GM10248 (cell line): ENCODE measurements around the gene SPEG.

ENCODE experiments used
- CTCF ChIA-PET: fragments of 300-600 bp; sonication (Branson Sonifier 250); formaldehyde crosslinking; extraction: SDS; loops from one replicate; lab custom pipeline; 2021; ENCODE audit warnings: antibody characterized with exemption; lab: Yijun Ruan, JAX
- POLR2A ChIA-PET: fragments of 350-650 bp; sonication (Branson Sonifier 250); formaldehyde crosslinking; extraction: SDS; loops from one replicate; lab custom pipeline; 2020; ENCODE audit warnings: antibody characterized with exemption; lab: Yijun Ruan, JAX
- DNase-seq: peaks from one replicate; pipeline ENCODE4 v3.0.0; 2012; ENCODE audit errors: extremely low spot score
- TF ChIP-seq, protein P1 (sequence below): IDR thresholded peaks from 2 replicates; pipeline ENCODE4 v1.5.1; 2012; ENCODE audit warnings: mild to moderate bottlenecking, low read depth; ENCODE audit errors: extremely low read depth, missing control alignments, control extremely low read depth

SPEG gene

DNA sequence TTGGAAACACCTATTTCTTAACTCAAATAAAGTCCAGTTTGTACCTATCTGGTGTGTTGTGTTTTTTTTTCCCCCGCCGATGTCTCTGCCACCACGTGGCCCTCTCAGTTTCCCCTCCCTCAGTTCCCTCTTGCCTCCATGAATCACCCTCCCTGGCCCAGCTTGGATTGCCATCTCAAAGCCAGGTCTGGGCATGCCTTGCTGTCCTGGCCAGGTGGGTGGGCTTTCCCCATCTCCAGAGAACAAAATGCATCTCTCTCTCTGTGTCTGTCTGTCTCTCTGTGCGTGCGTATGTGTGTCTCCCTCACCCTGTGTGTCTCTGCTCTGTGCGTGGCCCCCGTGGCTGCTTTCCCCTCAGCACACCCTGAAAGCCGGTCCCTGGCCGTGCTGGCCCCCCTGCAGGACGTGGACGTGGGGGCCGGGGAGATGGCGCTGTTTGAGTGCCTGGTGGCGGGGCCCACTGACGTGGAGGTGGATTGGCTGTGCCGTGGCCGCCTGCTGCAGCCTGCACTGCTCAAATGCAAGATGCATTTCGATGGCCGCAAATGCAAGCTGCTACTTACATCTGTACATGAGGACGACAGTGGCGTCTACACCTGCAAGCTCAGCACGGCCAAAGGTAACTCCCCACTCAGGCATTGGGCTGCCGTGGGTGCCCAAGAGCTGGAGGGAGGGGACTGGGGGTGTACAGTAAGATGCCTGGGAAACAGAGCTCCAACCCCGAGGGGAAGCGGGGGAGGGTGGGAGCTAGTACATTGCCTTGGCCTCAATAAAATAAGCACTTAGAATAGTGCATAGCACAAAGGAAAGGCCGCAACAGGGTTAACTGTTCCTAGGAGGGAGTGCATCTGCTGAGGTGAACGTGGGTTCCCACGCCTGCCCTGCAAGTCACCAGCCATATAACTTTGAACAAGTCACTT lies 32.4 kb downstream of the SPEG start:
- no peak for DNase-seq
- ChIA-PET POLR2A (no interaction called here), CTCF (interaction anchor here (0.9 to 2.0 kb wide), 6 partner anchors 8 to 74 kb away, joined by 3 to 10 read pairs (median 4); a partner anchor contains a TSS)
- TF ChIP-seq, protein P1, sequence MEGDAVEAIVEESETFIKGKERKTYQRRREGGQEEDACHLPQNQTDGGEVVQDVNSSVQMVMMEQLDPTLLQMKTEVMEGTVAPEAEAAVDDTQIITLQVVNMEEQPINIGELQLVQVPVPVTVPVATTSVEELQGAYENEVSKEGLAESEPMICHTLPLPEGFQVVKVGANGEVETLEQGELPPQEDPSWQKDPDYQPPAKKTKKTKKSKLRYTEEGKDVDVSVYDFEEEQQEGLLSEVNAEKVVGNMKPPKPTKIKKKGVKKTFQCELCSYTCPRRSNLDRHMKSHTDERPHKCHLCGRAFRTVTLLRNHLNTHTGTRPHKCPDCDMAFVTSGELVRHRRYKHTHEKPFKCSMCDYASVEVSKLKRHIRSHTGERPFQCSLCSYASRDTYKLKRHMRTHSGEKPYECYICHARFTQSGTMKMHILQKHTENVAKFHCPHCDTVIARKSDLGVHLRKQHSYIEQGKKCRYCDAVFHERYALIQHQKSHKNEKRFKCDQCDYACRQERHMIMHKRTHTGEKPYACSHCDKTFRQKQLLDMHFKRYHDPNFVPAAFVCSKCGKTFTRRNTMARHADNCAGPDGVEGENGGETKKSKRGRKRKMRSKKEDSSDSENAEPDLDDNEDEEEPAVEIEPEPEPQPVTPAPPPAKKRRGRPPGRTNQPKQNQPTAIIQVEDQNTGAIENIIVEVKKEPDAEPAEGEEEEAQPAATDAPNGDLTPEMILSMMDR: no peak

DNA sequence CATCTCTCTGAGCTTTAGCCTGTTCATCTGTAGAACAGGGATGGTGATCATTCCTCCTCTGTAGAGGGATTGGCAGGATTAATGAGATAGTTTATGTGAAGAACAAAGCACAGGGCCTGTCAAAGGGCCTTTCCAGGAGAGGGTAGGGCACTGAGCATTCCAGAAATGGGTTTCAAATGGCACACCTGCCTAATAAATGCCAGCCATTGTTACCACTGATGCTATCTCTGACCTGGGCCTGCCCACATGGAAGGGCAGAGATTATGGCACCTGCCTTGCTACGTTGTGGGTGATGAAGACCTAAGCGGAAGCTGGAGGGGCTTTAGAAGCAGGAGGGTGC lies 33.1 kb downstream of the SPEG start:
- ChIA-PET POLR2A (no interaction called here), CTCF (interaction anchor here (0.7 to 2.0 kb wide), 7 partner anchors 8 to 73 kb away, joined by 3 to 10 read pairs (median 3); a partner anchor contains a TSS)
- no peak for DNase-seq
- TF ChIP-seq, protein P1: no peak

DNA sequence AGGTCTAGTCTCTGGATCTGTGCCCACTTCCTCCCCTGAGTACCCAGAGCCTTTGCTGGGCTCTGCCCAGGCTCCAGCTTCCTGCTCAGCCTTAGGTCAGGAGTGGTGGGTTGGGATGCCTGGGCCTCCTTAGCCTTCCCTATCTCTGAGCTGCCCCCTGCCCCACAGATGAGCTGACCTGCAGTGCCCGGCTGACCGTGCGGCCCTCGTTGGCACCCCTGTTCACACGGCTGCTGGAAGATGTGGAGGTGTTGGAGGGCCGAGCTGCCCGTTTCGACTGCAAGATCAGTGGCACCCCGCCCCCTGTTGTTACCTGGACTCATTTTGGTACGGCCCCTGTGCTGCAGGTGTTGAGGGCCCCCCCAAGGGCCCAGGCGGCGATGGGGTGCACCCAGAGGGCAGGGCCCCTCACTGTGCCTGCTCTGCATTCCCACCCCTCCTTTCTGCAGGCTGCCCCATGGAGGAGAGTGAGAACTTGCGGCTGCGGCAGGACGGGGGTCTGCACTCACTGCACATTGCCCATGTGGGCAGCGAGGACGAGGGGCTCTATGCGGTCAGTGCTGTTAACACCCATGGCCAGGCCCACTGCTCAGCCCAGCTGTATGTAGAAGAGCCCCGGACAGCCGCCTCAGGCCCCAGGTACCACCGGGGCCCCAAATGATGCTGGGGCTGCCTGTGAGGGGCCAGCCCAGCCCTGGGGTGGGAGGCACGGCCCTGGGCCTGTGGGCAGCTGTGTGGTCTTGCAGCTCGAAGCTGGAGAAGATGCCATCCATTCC lies 34.0 kb downstream of the SPEG start:
- TF ChIP-seq, protein P1: no peak
- ChIA-PET POLR2A (no interaction called here), CTCF (interaction anchor here (0.7 to 2.0 kb wide), 6 partner anchors 7 to 72 kb away, joined by 3 to 10 read pairs (median 4); a partner anchor contains a TSS)
- no peak for DNase-seq

DNA sequence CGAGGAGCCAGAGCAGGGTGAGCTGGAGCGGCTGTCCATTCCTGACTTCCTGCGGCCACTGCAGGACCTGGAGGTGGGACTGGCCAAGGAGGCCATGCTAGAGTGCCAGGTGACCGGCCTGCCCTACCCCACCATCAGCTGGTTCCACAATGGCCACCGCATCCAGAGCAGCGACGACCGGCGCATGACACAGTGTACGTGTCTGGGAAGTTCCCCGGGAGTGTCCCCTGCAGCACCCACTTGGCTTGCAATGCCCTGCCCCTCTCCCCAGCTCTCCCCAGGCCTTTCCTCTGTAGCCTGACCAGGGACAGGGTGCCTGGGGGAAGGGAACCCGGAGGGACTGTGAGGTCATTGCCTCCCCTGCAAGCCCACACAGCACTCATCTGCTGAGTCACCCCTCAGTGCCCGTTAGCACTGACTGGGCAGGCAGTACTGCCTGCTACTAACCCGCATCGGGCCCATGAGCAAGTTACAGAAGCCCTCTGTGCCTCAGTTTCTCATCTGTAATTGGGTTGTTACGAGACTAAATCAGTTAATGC lies 34.6 kb downstream of the SPEG start:
- no peak for DNase-seq
- TF ChIP-seq, protein P1: no peak
- ChIA-PET POLR2A (no interaction called here), CTCF (interaction anchor here (1.1 to 10.1 kb wide), 4 partner anchors 10 to 72 kb away, joined by 3 to 77 read pairs (median 8); no protein-coding TSS in a partner anchor)

GRCh38 chr2:219470429-219470828 lies 35.8 kb downstream of the SPEG start:
- ChIA-PET CTCF (interaction anchor here (1.0 to 10.1 kb wide), 3 partner anchors 11 to 59 kb away, joined by 3 to 77 read pairs (median 3); no protein-coding TSS in a partner anchor), POLR2A (no interaction called here)
- no peak for DNase-seq
- TF ChIP-seq, protein P1: no peak
